ENCODE measurements around the gene ATXN1. TPM values are rescaled to one million over a fixed set of nuclear protein-coding genes. Genes with fewer than 3 reads are reported as not detected.
"Not testable (repeated sequence)": the region's sequence is repeated elsewhere in the genome, so short reads cannot be mapped to it uniquely, and the experiment has no call there.

ATXN1 gene
- total RNA-seq, 4 donors from 2014 or later, result 16.3 to 52.2 (median 25.7) TPM

DNA sequence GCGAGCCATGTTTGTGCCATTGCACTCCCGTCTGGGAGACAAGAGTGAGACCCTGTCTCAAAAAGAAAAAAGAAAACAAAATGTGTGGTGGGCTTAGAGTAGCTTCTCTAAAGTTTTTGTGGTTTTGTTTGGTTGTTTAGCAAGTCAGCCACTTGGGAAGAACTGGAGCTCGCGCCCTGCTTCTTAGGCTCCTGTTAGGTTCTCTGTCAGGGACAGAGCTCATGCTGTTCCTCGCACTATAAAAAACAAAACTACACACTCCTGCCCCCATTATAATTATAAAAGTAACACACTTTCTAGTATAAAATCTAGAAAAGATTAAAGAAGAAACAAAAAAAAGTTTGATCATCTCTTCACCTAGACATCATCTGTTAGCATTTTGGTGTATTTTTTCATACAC lies 489.8 kb downstream of the ATXN1 start:
- WGBS, 2 donors, result 98% methylated on average over 5 of the region's 5 CpGs
- TF ChIP-seq, protein P1, sequence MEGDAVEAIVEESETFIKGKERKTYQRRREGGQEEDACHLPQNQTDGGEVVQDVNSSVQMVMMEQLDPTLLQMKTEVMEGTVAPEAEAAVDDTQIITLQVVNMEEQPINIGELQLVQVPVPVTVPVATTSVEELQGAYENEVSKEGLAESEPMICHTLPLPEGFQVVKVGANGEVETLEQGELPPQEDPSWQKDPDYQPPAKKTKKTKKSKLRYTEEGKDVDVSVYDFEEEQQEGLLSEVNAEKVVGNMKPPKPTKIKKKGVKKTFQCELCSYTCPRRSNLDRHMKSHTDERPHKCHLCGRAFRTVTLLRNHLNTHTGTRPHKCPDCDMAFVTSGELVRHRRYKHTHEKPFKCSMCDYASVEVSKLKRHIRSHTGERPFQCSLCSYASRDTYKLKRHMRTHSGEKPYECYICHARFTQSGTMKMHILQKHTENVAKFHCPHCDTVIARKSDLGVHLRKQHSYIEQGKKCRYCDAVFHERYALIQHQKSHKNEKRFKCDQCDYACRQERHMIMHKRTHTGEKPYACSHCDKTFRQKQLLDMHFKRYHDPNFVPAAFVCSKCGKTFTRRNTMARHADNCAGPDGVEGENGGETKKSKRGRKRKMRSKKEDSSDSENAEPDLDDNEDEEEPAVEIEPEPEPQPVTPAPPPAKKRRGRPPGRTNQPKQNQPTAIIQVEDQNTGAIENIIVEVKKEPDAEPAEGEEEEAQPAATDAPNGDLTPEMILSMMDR (IDR thresholded peaks at IDR 0.05), result no peak
- TF ChIP-seq POLR2A (IDR thresholded peaks at IDR 0.05), result no peak

DNA sequence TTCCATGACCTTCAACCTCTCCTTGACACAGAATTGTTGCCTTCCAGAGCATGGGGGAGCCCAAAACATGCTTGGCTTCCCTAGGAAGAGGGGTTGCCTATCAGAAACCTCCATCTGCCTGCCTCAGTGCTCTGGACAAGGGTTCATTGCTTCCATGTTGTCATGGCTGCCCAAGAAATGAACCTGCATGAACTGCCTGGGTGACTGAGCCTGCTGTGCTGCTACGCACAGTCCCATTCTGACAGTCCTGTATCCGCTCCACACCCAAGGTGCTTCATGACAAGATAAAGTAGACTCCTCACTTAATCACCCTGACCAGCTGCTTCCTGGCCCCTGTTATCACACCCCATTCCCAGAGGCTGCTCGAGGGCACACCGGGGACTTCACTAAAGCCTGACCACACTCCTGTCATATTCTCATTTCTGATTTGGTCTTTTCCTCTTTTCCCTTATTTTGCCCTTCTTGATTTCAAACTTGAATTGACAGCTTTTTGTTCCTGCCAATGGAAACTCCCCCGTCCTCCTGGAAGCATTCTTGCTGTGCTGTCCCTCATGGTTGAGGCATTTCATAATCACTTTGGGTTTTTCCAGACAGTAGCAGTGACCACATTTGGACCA lies 491.0 kb downstream of the ATXN1 start:
- WGBS, 2 donors, result 85 to 88% methylated on average over 5 of the region's 5 CpGs

More for the DNA sequence above, 489.8 kb downstream of the ATXN1 start:
- no peak for DNase-seq (ENCODE audit: low spot score in 2 of 2)
- no peak overlapping the region for H3K4me3 ChIP-seq (ENCODE audit: low read depth, poor library complexity, severe bottlenecking)
- intact Hi-C loops (cut with DNase I; ENCODE audit: low total_unique reads), result no loop called here

DNA sequence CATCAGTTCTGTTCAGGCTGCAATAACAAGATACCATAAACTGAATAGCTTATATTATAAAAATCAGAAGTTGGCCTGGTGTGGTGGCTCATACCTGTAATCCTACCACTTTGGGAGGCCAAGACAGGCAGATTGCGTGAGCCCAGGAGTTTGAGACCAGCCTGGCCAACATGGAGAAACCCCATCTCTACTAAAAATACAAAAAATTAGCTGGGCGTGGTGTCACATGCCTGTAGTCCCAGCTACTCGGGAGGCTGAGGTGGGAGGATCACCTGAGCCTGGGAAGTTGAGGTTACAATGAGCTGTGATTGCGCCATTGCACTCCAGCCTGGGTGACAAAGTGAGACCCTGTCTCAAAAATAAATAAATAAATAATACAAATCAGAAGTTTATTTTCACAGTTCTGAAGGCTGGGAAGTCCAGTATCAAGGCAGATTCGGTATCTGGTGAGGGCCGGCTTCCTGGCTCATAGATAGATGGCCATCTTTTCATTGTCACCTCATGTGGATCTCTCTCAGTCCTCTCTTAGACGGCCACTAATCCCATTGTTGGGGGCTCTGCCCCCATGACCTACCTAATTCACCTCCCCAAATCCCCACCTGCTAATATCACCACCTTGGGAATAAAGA lies 491.7 kb downstream of the ATXN1 start:
- H3K4me3 ChIP-seq (ENCODE audit: low read depth, poor library complexity, severe bottlenecking); DNase-seq (ENCODE audit: low spot score in 2 of 2); intact Hi-C loops (cut with DNase I; ENCODE audit: low total_unique reads): not testable (repeated sequence)
- WGBS, 2 donors, result 89% methylated on average over 7 of the region's 7 CpGs

More for the DNA sequence above, 491.0 kb downstream of the ATXN1 start:
- TF ChIP-seq POLR2A (IDR thresholded peaks at IDR 0.05), result no peak
- TF ChIP-seq, protein P1 (IDR thresholded peaks at IDR 0.05), result no peak
- no peak overlapping the region for H3K4me3 ChIP-seq (ENCODE audit: low read depth, poor library complexity, severe bottlenecking)
- intact Hi-C loops (cut with DNase I; ENCODE audit: low total_unique reads), result no loop called here
- DNase-seq (ENCODE audit: low spot score in 2 of 2), result no peak

DNA sequence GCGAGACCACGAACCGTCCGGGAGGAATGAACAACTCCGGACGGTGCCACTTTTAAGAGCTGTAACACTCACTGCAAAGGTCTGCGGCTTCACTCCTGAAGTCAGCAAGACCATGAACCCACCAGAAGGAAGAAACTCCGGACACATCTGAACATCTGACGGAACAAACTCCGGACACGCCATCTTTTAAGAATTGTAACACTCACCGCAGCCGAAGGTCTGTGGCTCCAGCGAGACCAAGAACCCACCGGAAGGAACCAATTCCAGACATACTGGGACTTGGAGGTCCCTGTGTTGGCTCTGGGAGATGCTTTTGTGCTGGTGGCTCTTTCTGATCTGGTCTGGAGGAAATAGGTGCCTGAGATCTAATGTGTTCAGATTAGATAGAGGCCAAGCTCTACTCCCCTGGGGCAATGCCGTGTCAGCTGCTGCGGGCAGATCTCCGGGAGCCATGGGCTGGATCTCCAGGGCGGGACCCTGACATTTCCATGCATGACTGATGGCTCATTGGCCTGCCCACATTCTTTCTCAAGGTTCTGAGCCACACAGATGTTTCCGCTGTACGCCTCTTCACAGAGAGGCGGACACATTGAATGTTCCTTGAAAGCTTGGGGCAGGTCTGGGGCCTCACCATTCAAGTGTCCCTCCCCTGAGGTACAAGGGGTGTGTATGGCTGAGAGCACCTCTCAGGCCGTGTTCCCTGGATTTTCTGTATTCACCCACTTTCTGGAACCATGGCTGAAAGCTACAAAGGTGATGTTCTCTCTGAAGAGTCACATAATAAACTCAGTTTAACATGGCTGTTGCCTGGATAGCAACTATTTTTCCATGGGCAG lies 493.6 kb downstream of the ATXN1 start:
- DNase-seq (ENCODE audit: low spot score in 2 of 2), result no peak
- WGBS, 2 donors, result 92 to 95% methylated on average over 23 of the region's 23 CpGs
- TF ChIP-seq, protein P1 (IDR thresholded peaks at IDR 0.05), result no peak
- no peak for TF ChIP-seq POLR2A (IDR thresholded peaks at IDR 0.05)
- intact Hi-C loops (cut with DNase I; ENCODE audit: low total_unique reads), result no loop called here
- no peak overlapping the region for H3K4me3 ChIP-seq (ENCODE audit: low read depth, poor library complexity, severe bottlenecking)

DNA sequence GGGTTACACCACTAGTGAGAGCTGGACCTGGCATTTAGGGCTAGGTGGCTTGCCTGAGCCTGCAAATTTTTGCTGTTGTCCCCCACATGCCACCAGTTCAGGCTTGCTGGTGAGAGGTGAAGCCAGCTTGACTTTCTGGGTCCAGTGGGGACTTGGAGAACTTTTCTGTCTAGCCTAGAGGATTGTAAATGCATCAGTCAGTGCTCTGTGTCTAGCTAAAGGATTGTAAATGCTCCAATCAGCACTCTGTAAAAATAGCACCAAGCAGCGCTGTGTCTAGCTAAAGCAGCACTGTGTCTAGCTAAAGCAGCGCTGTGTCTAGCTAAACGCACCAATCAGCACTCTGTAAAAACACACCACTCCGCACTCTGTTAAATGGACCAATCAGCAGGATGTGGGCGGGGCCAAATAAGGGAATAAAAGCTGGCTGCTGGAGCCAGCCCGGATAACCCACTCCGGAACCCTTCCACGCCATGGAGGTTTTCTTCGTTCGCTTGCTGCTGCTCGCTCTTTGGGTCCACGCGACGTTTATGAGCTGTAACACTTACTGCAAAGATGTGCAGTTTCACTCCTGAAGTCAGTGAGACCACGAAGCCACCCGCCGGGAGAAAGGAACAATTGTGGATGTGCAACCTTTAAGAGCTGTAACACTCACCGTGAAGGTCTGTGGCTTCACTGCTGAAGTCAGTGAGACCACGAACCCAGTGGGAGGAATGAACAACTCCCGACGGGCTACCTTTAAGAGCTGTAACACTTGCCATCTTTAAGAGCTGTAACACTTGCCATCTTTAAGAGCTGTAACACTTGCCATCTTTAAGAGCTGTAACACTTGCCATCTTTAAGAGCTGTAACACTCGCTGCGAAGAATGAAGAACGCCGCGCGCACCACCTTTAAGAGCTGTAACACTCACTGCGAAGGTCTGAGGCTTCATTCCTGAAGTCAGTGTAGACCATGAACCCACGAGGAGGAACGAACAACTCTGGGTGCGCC lies 495.6 kb downstream of the ATXN1 start:
- no peak overlapping the region for H3K4me3 ChIP-seq (ENCODE audit: low read depth, poor library complexity, severe bottlenecking)
- 96% methylated on average over 31 of the region's 31 CpGs for WGBS, 2 donors
- DNase-seq (ENCODE audit: low spot score in 2 of 2), result no peak
- no peak for TF ChIP-seq POLR2A (IDR thresholded peaks at IDR 0.05)
- TF ChIP-seq, protein P1 (IDR thresholded peaks at IDR 0.05), result no peak
- intact Hi-C loops (cut with DNase I; ENCODE audit: low total_unique reads), result no loop called here

All from lower leg skin (tissue), 4 donors.